ENCODE results near the gene EML6. TPM values are rescaled to one million over a fixed set of nuclear protein-coding genes. Genes with fewer than 3 reads are reported as not detected.

The EML6 gene
- total and polyA plus RNA-seq, 2 experiments from 2014 or later: 2.7 to 6.2 TPM

DNA sequence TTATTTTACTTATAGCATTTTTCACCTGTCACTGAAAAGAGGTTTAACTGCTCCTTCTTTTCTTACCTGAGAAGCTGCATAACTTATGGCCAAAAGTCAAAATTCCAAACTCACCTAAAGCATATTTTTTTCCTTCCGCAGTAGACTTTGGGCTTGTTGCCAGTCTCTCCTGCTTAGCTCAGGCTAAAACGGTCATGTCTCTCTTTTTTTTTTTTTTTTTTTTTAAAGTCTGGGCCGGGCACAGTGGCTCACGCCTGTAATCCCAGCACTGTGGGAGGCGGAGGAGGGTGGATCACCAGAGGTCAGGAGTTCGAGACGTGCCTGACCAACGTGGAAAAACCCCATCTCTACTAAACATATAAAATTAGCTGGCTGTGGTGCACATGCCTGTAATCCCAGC lies 213.3 kb downstream of the EML6 start (continued):
- TF ChIP-seq, protein P1, sequence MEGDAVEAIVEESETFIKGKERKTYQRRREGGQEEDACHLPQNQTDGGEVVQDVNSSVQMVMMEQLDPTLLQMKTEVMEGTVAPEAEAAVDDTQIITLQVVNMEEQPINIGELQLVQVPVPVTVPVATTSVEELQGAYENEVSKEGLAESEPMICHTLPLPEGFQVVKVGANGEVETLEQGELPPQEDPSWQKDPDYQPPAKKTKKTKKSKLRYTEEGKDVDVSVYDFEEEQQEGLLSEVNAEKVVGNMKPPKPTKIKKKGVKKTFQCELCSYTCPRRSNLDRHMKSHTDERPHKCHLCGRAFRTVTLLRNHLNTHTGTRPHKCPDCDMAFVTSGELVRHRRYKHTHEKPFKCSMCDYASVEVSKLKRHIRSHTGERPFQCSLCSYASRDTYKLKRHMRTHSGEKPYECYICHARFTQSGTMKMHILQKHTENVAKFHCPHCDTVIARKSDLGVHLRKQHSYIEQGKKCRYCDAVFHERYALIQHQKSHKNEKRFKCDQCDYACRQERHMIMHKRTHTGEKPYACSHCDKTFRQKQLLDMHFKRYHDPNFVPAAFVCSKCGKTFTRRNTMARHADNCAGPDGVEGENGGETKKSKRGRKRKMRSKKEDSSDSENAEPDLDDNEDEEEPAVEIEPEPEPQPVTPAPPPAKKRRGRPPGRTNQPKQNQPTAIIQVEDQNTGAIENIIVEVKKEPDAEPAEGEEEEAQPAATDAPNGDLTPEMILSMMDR (conservative IDR thresholded peaks at IDR 0.05; ENCODE audit: low read depth in 2 of 2): no peak

DNA sequence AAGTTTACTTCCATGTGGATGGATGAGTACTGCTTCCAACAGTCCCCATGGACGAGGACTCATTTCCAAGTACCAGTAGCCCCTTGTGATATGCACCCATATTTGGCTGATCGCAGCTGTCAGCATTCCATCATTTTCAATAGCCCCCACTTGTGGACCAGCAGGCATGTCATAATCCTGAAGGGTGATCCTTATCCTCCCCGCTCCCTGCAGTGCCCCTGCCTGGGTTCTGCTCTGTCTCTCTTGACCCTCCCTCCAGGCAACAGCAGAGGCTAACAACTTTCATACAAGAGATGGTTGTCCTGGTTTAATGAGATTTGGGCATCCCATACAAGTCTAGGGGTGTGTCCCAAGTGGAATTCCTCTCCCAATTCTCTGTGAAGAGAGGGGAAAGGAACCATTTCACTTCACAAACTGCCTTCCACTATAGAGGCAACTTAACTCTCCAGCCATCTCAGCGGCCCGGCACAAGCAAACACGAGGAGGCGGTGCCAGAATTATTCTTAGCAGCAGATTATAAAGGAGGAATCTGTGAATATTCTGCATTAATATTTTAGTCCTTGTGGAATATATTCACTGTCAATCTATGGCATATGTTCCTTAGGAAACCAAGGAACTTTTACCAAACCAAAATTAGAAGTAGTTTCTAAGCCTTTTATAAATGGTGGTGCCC lies 216.1 kb downstream of the EML6 start:
- Histone ChIP-seq H4K20me1 (replicated peaks; ENCODE audit: insufficient read depth) (no peaks in the 10 kb centered on the region), H3K9me2 (ENCODE audit: insufficient read depth) (no peaks in the 10 kb centered on the region; the same call in 1 of the 2 replicates), H3K27me3 (ENCODE audit: insufficient read depth) (no peaks in the 10 kb centered on the region), H2AFZ (no peak overlapping the region), H3F3A (replicated peaks; ENCODE audit: low read depth) (no peaks in the 10 kb centered on the region), H3K36me3 (ENCODE audit: insufficient read depth) (no peaks in the 10 kb centered on the region), H3K27ac (ENCODE audit: low read depth) (no peak overlapping the region), H3K4me3 (no peak overlapping the region), H3K4me2 (no peak overlapping the region), H3K4me1 (ENCODE audit: insufficient read depth) (no peaks in the 10 kb centered on the region; the same call in 1 of the 2 replicates), H3K79me2 (replicated peaks; ENCODE audit: insufficient read depth) (no peaks in the 10 kb centered on the region)
- H3K9me3 Mint-ChIP-seq: peaks cover 2% of the 10 kb centered on the region; the same call in 1 of the 3 replicates
- H3K27me3 Mint-ChIP-seq (ENCODE audit: insufficient read depth, low read depth, poor library complexity): no peaks in the 10 kb centered on the region
- no peaks in the 10 kb centered on the region for H3K36me3 Mint-ChIP-seq (ENCODE audit: low read depth)
- TF ChIP-seq STAT1 (IDR thresholded peaks at IDR 0.05; ENCODE audit: unreplicated experiment): no peak
- TF ChIP-seq, protein P2, sequence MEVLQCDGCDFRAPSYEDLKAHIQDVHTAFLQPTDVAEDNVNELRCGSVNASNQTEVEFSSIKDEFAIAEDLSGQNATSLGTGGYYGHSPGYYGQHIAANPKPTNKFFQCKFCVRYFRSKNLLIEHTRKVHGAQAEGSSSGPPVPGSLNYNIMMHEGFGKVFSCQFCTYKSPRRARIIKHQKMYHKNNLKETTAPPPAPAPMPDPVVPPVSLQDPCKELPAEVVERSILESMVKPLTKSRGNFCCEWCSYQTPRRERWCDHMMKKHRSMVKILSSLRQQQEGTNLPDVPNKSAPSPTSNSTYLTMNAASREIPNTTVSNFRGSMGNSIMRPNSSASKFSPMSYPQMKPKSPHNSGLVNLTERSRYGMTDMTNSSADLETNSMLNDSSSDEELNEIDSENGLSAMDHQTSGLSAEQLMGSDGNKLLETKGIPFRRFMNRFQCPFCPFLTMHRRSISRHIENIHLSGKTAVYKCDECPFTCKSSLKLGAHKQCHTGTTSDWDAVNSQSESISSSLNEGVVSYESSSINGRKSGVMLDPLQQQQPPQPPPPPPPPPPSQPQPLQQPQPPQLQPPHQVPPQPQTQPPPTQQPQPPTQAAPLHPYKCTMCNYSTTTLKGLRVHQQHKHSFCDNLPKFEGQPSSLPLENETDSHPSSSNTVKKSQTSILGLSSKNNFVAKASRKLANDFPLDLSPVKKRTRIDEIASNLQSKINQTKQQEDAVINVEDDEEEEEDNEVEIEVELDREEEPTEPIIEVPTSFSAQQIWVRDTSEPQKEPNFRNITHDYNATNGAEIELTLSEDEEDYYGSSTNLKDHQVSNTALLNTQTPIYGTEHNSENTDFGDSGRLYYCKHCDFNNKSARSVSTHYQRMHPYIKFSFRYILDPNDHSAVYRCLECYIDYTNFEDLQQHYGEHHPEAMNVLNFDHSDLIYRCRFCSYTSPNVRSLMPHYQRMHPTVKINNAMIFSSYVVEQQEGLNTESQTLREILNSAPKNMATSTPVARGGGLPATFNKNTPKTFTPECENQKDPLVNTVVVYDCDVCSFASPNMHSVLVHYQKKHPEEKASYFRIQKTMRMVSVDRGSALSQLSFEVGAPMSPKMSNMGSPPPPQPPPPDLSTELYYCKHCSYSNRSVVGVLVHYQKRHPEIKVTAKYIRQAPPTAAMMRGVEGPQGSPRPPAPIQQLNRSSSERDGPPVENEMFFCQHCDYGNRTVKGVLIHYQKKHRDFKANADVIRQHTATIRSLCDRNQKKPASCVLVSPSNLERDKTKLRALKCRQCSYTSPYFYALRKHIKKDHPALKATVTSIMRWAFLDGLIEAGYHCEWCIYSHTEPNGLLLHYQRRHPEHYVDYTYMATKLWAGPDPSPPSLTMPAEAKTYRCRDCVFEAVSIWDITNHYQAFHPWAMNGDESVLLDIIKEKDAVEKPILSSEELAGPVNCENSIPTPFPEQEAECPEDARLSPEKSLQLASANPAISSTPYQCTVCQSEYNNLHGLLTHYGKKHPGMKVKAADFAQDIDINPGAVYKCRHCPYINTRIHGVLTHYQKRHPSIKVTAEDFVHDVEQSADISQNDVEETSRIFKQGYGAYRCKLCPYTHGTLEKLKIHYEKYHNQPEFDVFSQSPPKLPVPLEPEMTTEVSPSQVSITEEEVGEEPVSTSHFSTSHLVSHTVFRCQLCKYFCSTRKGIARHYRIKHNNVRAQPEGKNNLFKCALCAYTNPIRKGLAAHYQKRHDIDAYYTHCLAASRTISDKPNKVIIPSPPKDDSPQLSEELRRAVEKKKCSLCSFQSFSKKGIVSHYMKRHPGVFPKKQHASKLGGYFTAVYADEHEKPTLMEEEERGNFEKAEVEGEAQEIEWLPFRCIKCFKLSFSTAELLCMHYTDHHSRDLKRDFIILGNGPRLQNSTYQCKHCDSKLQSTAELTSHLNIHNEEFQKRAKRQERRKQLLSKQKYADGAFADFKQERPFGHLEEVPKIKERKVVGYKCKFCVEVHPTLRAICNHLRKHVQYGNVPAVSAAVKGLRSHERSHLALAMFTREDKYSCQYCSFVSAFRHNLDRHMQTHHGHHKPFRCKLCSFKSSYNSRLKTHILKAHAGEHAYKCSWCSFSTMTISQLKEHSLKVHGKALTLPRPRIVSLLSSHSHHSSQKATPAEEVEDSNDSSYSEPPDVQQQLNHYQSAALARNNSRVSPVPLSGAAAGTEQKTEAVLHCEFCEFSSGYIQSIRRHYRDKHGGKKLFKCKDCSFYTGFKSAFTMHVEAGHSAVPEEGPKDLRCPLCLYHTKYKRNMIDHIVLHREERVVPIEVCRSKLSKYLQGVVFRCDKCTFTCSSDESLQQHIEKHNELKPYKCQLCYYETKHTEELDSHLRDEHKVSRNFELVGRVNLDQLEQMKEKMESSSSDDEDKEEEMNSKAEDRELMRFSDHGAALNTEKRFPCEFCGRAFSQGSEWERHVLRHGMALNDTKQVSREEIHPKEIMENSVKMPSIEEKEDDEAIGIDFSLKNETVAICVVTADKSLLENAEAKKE (CRISPR knock-in tag; IDR thresholded peaks at IDR 0.05): no peak
- TF ChIP-seq EZH2phosphoT487 (IDR thresholded peaks at IDR 0.05; ENCODE audit: unreplicated experiment): no peak
- no peak for TF ChIP-seq EZH2 (IDR thresholded peaks at IDR 0.05; ENCODE audit: low read depth, unreplicated experiment)
- DNase-seq (ENCODE audit: low spot score) (no peak), ATAC-seq (no peak)
- no peaks in the 10 kb centered on the region for H3K4me1 Mint-ChIP-seq
- no peak overlapping the region for H3K27ac Mint-ChIP-seq
- H3K4me3 Mint-ChIP-seq: no peak overlapping the region

Data from GM23338 (cell line).